Panc1 (cell line): Measurements from ENCODE around the gene RUNX3. TPM values are rescaled to one million over a fixed set of nuclear protein-coding genes. Genes with fewer than 3 reads are reported as not detected.

Experiments
- ATAC-seq: fragments of 200-7000 bp; cut with Tn5 transposase; 2 replicates; pipeline ENCODE4 v1.9.1; 2020; ENCODE audit warnings: mild to moderate bottlenecking, moderate library complexity
- BruUV-seq: library from RNA; stranded (reverse); fragments of 400-500 nt; replicated peaks from 2 replicates; lab custom pipeline; 2021; lab: Mats Ljungman, UMichigan
- CTCF ChIA-PET: fragments of 300-600 bp; sonication (Branson Sonifier 250); formaldehyde crosslinking; loops from one replicate; lab custom pipeline; 2022; ENCODE audit warnings: antibody characterized with exemption; lab: Charles Lee
- POLR2A ChIA-PET: fragments of 300-600 bp; sonication (Branson Sonifier 250); formaldehyde crosslinking; loops from one replicate; lab custom pipeline; 2022; ENCODE audit warnings: antibody characterized with exemption; lab: Charles Lee
- DNase-seq: peaks from one replicate; pipeline ENCODE4 v3.0.0-alpha.2; 2010; ENCODE audit warnings: low read depth, low spot score
- H3K27ac ChIP-seq: 2 replicates; pipeline ENCODE4 v1.5.1; 2011; ENCODE audit warnings: mild to moderate bottlenecking, low read length, inconsistent platforms
- H3K27me3 ChIP-seq: fragments of 200-500 bp; sonication (Bioruptor generic); 2 replicates; pipeline ENCODE4 v1.6.0; 2014; ENCODE audit warnings: low read length, inconsistent platforms; ENCODE audit not compliant: control insufficient read depth, insufficient read depth
- H3K36me3 ChIP-seq: fragments of 200-500 bp; sonication (Bioruptor generic); 2 replicates; pipeline ENCODE4 v1.5.1; 2014; ENCODE audit warnings: inconsistent platforms, mild to moderate bottlenecking, low read length, moderate library complexity; ENCODE audit not compliant: control insufficient read depth, insufficient read depth
- H3K4me1 ChIP-seq: 2 replicates; pipeline ENCODE4 v1.5.1; 2011; ENCODE audit warnings: inconsistent platforms, mild to moderate bottlenecking, low read length, moderate library complexity; ENCODE audit not compliant: control insufficient read depth, insufficient read depth
- H3K4me3 ChIP-seq, 2 experiments: 2 replicates each; pipeline ENCODE4 v1.5.1; 2011 to 2012; ENCODE audit warnings: low read depth in 2 of 2, low read length in 2 of 2, mild to moderate bottlenecking in 2 of 2, inconsistent platforms in 1 of 2, moderate library complexity in 1 of 2
- H3K9me3 ChIP-seq: fragments of 200-500 bp; sonication (Bioruptor generic); 2 replicates; pipeline ENCODE4 v1.5.1; 2014; ENCODE audit warnings: low read depth, mild to moderate bottlenecking, inconsistent platforms, low read length, moderate library complexity; ENCODE audit not compliant: control insufficient read depth, insufficient read depth
- CTCF ChIP-seq: fragments of 450-650 bp; IDR thresholded peaks from 2 replicates; pipeline ENCODE4 v1.5.1; 2017; ENCODE audit warnings: mild to moderate bottlenecking
- POLR2AphosphoS5 ChIP-seq: IDR thresholded peaks from 2 replicates; pipeline ENCODE4 v1.6.1; 2012; ENCODE audit warnings: mild to moderate bottlenecking, low read depth, low read length, moderate library complexity
- REST ChIP-seq, 2 experiments: IDR thresholded peaks; 2 replicates each; pipeline ENCODE4 v1.6.1; 2011 to 2012; ENCODE audit warnings: low read depth in 2 of 2, control low read depth in 1 of 2, low read length in 1 of 2, mild to moderate bottlenecking in 1 of 2, moderate library complexity in 1 of 2; ENCODE audit not compliant: insufficient read depth in 1 of 2
- SIN3A ChIP-seq: IDR thresholded peaks from 2 replicates; pipeline ENCODE4 v1.6.1; 2012; ENCODE audit warnings: low read depth, mild to moderate bottlenecking, low read length, moderate library complexity, borderline replicate concordance; ENCODE audit not compliant: insufficient read depth
- TCF7L2 ChIP-seq: IDR thresholded peaks from 2 replicates; pipeline ENCODE4 v1.6.1; 2011; ENCODE audit warnings: mild to moderate bottlenecking, low read depth, low read length, inconsistent platforms
- in situ Hi-C: cut with HindIII; loops from 2 replicates; pipeline ENCODE4 v1.10.0; 2016; ENCODE audit warnings: low sequenced_read_pairs, low pct_unique_long_range_greater_than_20kb
- intact Hi-C: fragments of 100-400 bp; cut with micrococcal nuclease; formaldehyde crosslinking; loops from one replicate; pipeline ENCODE4 v1.10.0; 2022; ENCODE audit not compliant: unreplicated experiment
- total RNA-seq: library from RNA; stranded (reverse); gene quantifications from one replicate; pipeline ENCODE4 v1.2.1, GENCODE V29; 2021; ENCODE audit not compliant: unreplicated experiment

RUNX3 gene
- total RNA-seq, 1 experiment from 2014 or later = 0.10 TPM

- in situ Hi-C loops (no loop called here), intact Hi-C loops (no loop called here)
- no peaks in the 10 kb centered on the region for H3K9me3 ChIP-seq
- H3K27ac ChIP-seq = no peak overlapping the region
- DNase-seq = no peak
- ChIA-PET POLR2A (no interaction called here), CTCF (interaction anchor here (0.5 kb wide), 1 partner anchor 293 kb away, joined by 4 read pairs; no protein-coding TSS in a partner anchor)
- ATAC-seq = no peak
- H3K27me3 ChIP-seq = no peaks in the 10 kb centered on the region
- no TSS peak for BruUV-seq
- no peaks in the 10 kb centered on the region for H3K36me3 ChIP-seq
- no peaks in the 10 kb centered on the region for H3K4me1 ChIP-seq
- H3K4me3 ChIP-seq = no peak overlapping the region
- TF ChIP-seq TCF7L2 (no peak), POLR2AphosphoS5 (no peak), CTCF (no peak), SIN3A (no peak), REST (IDR thresholded peaks at IDR 0.05; ENCODE audit: insufficient read depth in 1 of 2, low read depth in 2 of 2, low read length in 1 of 2) (no peak)
Measured at GRCh38 chr1:24965571-24965930, 35.5 kb upstream of the RUNX3 start.

- Histone ChIP-seq H3K36me3 (no peaks in the 10 kb centered on the region), H3K4me1 (no peaks in the 10 kb centered on the region), H3K27me3 (no peaks in the 10 kb centered on the region), H3K4me3 (no peak overlapping the region), H3K27ac (no peak overlapping the region), H3K9me3 (no peaks in the 10 kb centered on the region)
- in situ Hi-C loops = no loop called here
- ChIA-PET POLR2A (no interaction called here), CTCF (interaction anchor here (0.5 to 0.7 kb wide), 2 partner anchors 91 to 292 kb away, joined by 3 to 4 read pairs; no protein-coding TSS in a partner anchor)
- BruUV-seq = no TSS peak
- ATAC-seq = no peak
- no peak for DNase-seq
- intact Hi-C loops = no loop called here
- no peak for TF ChIP-seq CTCF
- no peak for TF ChIP-seq TCF7L2
- TF ChIP-seq SIN3A = no peak
- TF ChIP-seq REST (IDR thresholded peaks at IDR 0.05; ENCODE audit: insufficient read depth in 1 of 2, low read depth in 2 of 2, low read length in 1 of 2) = no peak
- no peak for TF ChIP-seq POLR2AphosphoS5
Measured at GRCh38 chr1:24964811-24965570, 34.9 kb upstream of the RUNX3 start.
